Keratinocyte (primary cell): Measurements from ENCODE around the gene SNX8.

ENCODE experiments used
- CTCF ChIP-seq, 3 experiments: IDR thresholded peaks in 1 of 3; conservative IDR thresholded peaks in 1 of 3; optimal IDR thresholded peaks in 1 of 3; 2 replicates in 2 of 3; 3 replicates in 1 of 3; pipeline versions ENCODE3 to v1.5.1; 2011; ENCODE audit warnings: low read length in 3 of 3, mild to moderate bottlenecking in 3 of 3, moderate library complexity in 2 of 3, control low read depth in 1 of 3, inconsistent platforms in 1 of 3; ENCODE audit not compliant: insufficient read depth in 2 of 3; ENCODE audit errors: extremely low read depth in 1 of 3
- EZH2 ChIP-seq: IDR thresholded peaks from one replicate; pipeline ENCODE4 v1.6.1; 2012; ENCODE audit warnings: inconsistent platforms, mild to moderate bottlenecking, low read length, moderate library complexity

- TF ChIP-seq CTCF (optimal IDR thresholded peaks at IDR 0.05 in 1 of 3, IDR thresholded peaks at IDR 0.05 in 1 of 3, conservative IDR thresholded peaks at IDR 0.05 in 1 of 3; ENCODE audit: extremely low read depth in 1 of 3, insufficient read depth in 2 of 3, low read length in 3 of 3): no peak
- no peak for TF ChIP-seq EZH2
Observed at GRCh38 chr7:2260820-2261219, 53.4 kb downstream of the SNX8 start.
